Muscle of leg (tissue), 11 donors: ENCODE measurements around the gene LRP1B. TPM values are rescaled to one million over a fixed set of nuclear protein-coding genes. Genes with fewer than 3 reads are reported as not detected.

Experiments
- DNase-seq: peaks from one replicate; pipeline ENCODE4 v3.0.0; 2013
- H3K27ac ChIP-seq: one replicate; pipeline ENCODE4 v1.5.1; 2013; ENCODE audit warnings: mild to moderate bottlenecking, low read length, control low read depth
- H3K27me3 ChIP-seq: one replicate; pipeline ENCODE4 v1.6.1; 2013; ENCODE audit warnings: low read length; ENCODE audit not compliant: control insufficient read depth, insufficient read depth
- H3K36me3 ChIP-seq: one replicate; pipeline ENCODE4 v1.6.1; 2013; ENCODE audit warnings: low read length; ENCODE audit not compliant: control insufficient read depth, insufficient read depth
- H3K4me1 ChIP-seq: one replicate; pipeline ENCODE4 v1.6.1; 2013; ENCODE audit warnings: low read length; ENCODE audit not compliant: control insufficient read depth, insufficient read depth
- H3K4me3 ChIP-seq: one replicate; pipeline ENCODE4 v1.5.1; 2013; ENCODE audit warnings: low read length, control low read depth
- H3K9me3 ChIP-seq: replicated peaks from 2 replicates; pipeline ENCODE4 v1.6.1; 2013; ENCODE audit warnings: low read depth, low read length; ENCODE audit not compliant: control insufficient read depth
- WGBS: methylation state at CpG from one replicate; pipeline ENCODE4 v1.1.5; 2013; ENCODE audit warnings: missing lambda C conversion rate; ENCODE audit not compliant: insufficient coverage; 5-methylcytosine and 5-hydroxymethylcytosine counted together
- polyA plus RNA-seq, 8 donors: library from polyadenylated mRNA; unstranded; fragments of 120-200 nt; gene quantifications; one replicate each; pipeline versions ENCODE4 v1.2.1 to v1.2.3, GENCODE V29; 2013; ENCODE audit warnings: inconsistent platforms in 1 of 8, low replicate concordance in 1 of 8; ENCODE audit not compliant: insufficient read length in 8 of 8, insufficient read depth in 1 of 8
- total RNA-seq: library from RNA; stranded (reverse); fragments of 120-200 nt; gene quantifications from one replicate; pipeline ENCODE4 v1.2.4, GENCODE V29; 2013

LRP1B gene
- total and polyA plus RNA-seq, 9 donors: 0.84 to 2.3 (median 1.4) TPM

DNA sequence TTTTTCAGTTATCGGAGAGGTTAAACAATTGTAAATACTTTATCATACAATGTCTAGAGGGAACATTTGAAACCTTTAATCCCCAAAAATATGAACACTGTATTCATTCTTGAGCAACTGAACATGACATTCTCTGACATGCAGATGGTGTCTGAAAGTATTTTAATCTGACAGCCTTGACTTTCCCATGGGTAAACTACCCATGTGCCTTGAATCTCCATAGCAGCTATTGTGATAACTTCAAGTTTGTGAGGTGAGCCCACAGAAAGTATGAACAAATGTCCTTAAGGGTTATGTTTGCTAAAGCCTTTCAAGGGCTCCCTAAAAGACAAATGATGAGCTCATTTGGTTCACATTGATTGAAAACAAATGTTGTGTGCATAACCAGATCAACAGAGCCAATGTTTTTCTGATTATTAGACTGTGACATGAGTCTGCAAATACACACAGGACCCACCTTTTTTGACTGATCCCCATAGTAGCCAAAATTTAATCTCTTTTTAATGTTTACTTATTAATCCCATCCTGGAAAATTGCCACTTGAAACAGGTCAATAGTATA, 1326.0 kb downstream of the LRP1B start:
- no CpG with 5 or more reads among the region's 1 CpG for WGBS
- no peak overlapping the region for H3K27ac ChIP-seq
- no peaks in the 10 kb centered on the region for H3K4me1 ChIP-seq
- peak; percentile 37 for DNase-seq
- H3K27me3 ChIP-seq: no peaks in the 10 kb centered on the region
- H3K9me3 ChIP-seq: no peaks in the 10 kb centered on the region
- H3K36me3 ChIP-seq: no peaks in the 10 kb centered on the region
- no peak overlapping the region for H3K4me3 ChIP-seq

GRCh38 chr2:140801311-140801710, 1329.5 kb downstream of the LRP1B start:
- no peak for DNase-seq
- WGBS: 100% methylated on average over 2 of the region's 3 CpGs
- Histone ChIP-seq H3K9me3 (no peaks in the 10 kb centered on the region), H3K27me3 (no peaks in the 10 kb centered on the region), H3K27ac (no peak overlapping the region), H3K4me3 (no peak overlapping the region), H3K4me1 (no peaks in the 10 kb centered on the region), H3K36me3 (no peaks in the 10 kb centered on the region)

GRCh38 chr2:140797718-140798117, 1333.1 kb downstream of the LRP1B start:
- 87% methylated on average over 4 of the region's 4 CpGs for WGBS
- H3K27me3 ChIP-seq: no peaks in the 10 kb centered on the region
- H3K27ac ChIP-seq: no peak overlapping the region

DNA sequence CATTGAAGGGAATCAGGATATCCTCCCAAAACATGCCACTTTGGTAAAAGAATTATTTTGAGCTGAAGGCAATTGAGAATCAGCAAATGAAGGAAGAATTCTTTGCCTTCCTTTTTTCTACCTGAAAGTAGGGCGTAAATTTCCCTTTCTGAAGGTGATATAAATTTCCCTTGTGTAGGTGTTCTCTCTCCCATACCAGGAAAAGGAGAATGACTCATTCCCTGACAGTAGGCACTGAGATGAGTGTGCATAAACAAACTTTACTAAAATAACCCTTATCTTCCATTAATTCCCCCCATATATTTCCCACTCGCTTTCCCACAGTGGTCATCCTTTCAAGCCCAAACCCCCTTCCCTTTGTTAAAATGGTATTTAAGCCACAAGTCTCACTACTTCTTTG, 1339.0 kb downstream of the LRP1B start:
- WGBS: 60% methylated on average over 1 of the region's 2 CpGs
- no peaks in the 10 kb centered on the region for H3K9me3 ChIP-seq
- no peaks in the 10 kb centered on the region for H3K4me1 ChIP-seq
- no peaks in the 10 kb centered on the region for H3K27me3 ChIP-seq
- H3K36me3 ChIP-seq: no peaks in the 10 kb centered on the region
- no peak for DNase-seq
- H3K27ac ChIP-seq: no peak overlapping the region
- no peak overlapping the region for H3K4me3 ChIP-seq

More at GRCh38 chr2:140797718-140798117, 1333.1 kb downstream of the LRP1B start:
- Histone ChIP-seq H3K4me3 (no peak overlapping the region), H3K36me3 (no peaks in the 10 kb centered on the region), H3K4me1 (no peaks in the 10 kb centered on the region), H3K9me3 (no peaks in the 10 kb centered on the region)
- no peak for DNase-seq

DNA sequence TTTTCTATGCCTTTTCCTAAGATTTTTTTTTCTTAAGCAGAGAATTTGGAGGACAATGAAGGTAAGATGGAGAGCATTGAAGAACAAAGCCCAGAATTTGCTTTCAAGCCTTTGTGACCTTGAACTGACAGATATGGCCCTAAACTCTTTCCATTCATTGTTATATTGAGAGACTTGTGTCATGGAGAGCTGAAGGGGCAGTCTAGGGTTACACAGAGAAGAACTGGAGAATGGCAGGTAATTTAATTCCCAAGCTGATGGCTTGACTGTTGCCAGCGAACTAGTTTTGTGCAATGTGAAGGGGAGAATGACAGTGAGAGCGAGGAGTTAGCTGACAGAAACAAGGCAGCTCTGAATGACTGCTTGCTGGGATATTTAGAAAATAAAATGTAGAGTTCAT, 1344.2 kb downstream of the LRP1B start:
- H3K4me3 ChIP-seq: no peak overlapping the region
- peak; percentile 6 for DNase-seq
- WGBS: 44% methylated on average over 1 of the region's 2 CpGs

DNA sequence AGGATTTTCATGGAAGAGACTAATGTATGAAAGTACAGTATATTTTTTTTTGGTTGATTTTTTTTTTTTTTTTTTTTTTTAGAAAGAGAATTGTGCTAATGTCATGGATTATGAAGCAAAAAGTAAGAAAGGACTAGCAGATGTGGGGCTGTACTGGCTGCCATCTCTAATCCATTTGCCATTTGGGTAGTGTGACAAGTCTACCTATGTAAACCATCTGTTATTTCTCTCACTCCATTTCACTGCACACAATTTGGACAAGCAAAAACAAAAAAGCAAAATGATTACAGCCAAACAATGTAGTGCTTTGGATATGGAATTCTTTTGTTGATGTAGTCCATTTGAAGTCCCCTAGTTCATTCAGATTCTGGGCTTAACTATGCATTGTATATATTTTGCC, 1355.4 kb downstream of the LRP1B start:
- no peak overlapping the region for H3K27ac ChIP-seq
- H3K36me3 ChIP-seq: no peaks in the 10 kb centered on the region
- H3K4me3 ChIP-seq: no peak overlapping the region
- no peaks in the 10 kb centered on the region for H3K4me1 ChIP-seq
- no peaks in the 10 kb centered on the region for H3K9me3 ChIP-seq
- no peak for DNase-seq
- H3K27me3 ChIP-seq: no peaks in the 10 kb centered on the region

More for the DNA sequence above, 1344.2 kb downstream of the LRP1B start:
- Histone ChIP-seq H3K36me3 (no peaks in the 10 kb centered on the region), H3K9me3 (no peaks in the 10 kb centered on the region), H3K4me1 (no peaks in the 10 kb centered on the region), H3K27ac (no peak overlapping the region), H3K27me3 (no peaks in the 10 kb centered on the region)

- Histone ChIP-seq H3K9me3 (no peaks in the 10 kb centered on the region), H3K4me3 (no peak overlapping the region), H3K36me3 (no peaks in the 10 kb centered on the region), H3K27me3 (no peaks in the 10 kb centered on the region), H3K27ac (no peak overlapping the region), H3K4me1 (no peaks in the 10 kb centered on the region)
- no peak for DNase-seq
- WGBS: no CpG with 5 or more reads among the region's 1 CpG
Measured at GRCh38 chr2:140770645-140771044, 1360.2 kb downstream of the LRP1B start.

GRCh38 chr2:140761807-140762206, 1369.0 kb downstream of the LRP1B start:
- Histone ChIP-seq H3K36me3 (no peaks in the 10 kb centered on the region), H3K27ac (no peak overlapping the region), H3K9me3 (no peaks in the 10 kb centered on the region), H3K27me3 (no peaks in the 10 kb centered on the region), H3K4me1 (no peaks in the 10 kb centered on the region), H3K4me3 (no peak overlapping the region)
- WGBS: no CpG with 5 or more reads among the region's 2 CpGs
- DNase-seq: no peak

- WGBS: no CpG with 5 or more reads among the region's 3 CpGs
- Histone ChIP-seq H3K27ac (no peak overlapping the region), H3K4me3 (no peak overlapping the region)
Measured at GRCh38 chr2:140759426-140760156, 1371.2 kb downstream of the LRP1B start.

GRCh38 chr2:140747665-140748064, 1383.2 kb downstream of the LRP1B start:
- H3K36me3 ChIP-seq: no peaks in the 10 kb centered on the region
- no CpG with 5 or more reads among the region's 3 CpGs for WGBS
- DNase-seq: no peak
- H3K4me3 ChIP-seq: no peak overlapping the region
- no peaks in the 10 kb centered on the region for H3K9me3 ChIP-seq
- no peaks in the 10 kb centered on the region for H3K4me1 ChIP-seq
- H3K27me3 ChIP-seq: no peaks in the 10 kb centered on the region
- H3K27ac ChIP-seq: no peak overlapping the region

More at GRCh38 chr2:140759426-140760156, 1371.2 kb downstream of the LRP1B start:
- Histone ChIP-seq H3K27me3 (no peaks in the 10 kb centered on the region), H3K4me1 (no peaks in the 10 kb centered on the region), H3K36me3 (no peaks in the 10 kb centered on the region), H3K9me3 (no peaks in the 10 kb centered on the region)
- DNase-seq: no peak
